Epidermal melanocyte (primary cell): ENCODE measurements around the gene IKZF2.
"Not testable (repeated sequence)": the region's sequence is repeated elsewhere in the genome, so short reads cannot be mapped to it uniquely, and the experiment has no call there.

Experiments used
- DNase-seq: peaks from one replicate; pipeline ENCODE4 v3.0.0; 2011; ENCODE audit warnings: low spot score; ENCODE audit not compliant: insufficient read length

The IKZF2 gene

GRCh38 chr2:213043566-213043965 lies 107.8 kb downstream of the IKZF2 start:
- DNase-seq: no peak

GRCh38 chr2:213042262-213042661 lies 109.2 kb downstream of the IKZF2 start:
- DNase-seq: no peak

- no peak for DNase-seq
Observed at GRCh38 chr2:213036836-213037235, 114.6 kb downstream of the IKZF2 start.

- no peak for DNase-seq
Observed at GRCh38 chr2:213034585-213034984, 116.8 kb downstream of the IKZF2 start.

- DNase-seq: no peak
Observed at GRCh38 chr2:213032607-213033006, 118.8 kb downstream of the IKZF2 start.

- no peak for DNase-seq
Observed at GRCh38 chr2:213022987-213023386, 128.4 kb downstream of the IKZF2 start.

GRCh38 chr2:213021971-213022899 lies 129.2 kb downstream of the IKZF2 start:
- DNase-seq: no peak

- DNase-seq: not testable (repeated sequence)
Observed at GRCh38 chr2:213020913-213021312, 130.5 kb downstream of the IKZF2 start.

- DNase-seq: no peak
Observed at GRCh38 chr2:213020268-213020667, 131.1 kb downstream of the IKZF2 start.

GRCh38 chr2:213019368-213019767 lies 132.0 kb downstream of the IKZF2 start:
- DNase-seq: no peak

GRCh38 chr2:213018340-213018901 lies 133.0 kb downstream of the IKZF2 start:
- DNase-seq: no peak

- no peak for DNase-seq
Observed at GRCh38 chr2:213017404-213017803, 134.0 kb downstream of the IKZF2 start.

- DNase-seq: no peak
Observed at GRCh38 chr2:213016984-213017351, 134.4 kb downstream of the IKZF2 start.

- no peak for DNase-seq
Observed at GRCh38 chr2:213016166-213016983, 135.0 kb downstream of the IKZF2 start.

GRCh38 chr2:213015387-213016165 lies 135.8 kb downstream of the IKZF2 start:
- no peak for DNase-seq

- no peak for DNase-seq
Observed at GRCh38 chr2:213013979-213014378, 137.4 kb downstream of the IKZF2 start.

- DNase-seq: no peak
Observed at GRCh38 chr2:213011505-213011904, 139.9 kb downstream of the IKZF2 start.

- no peak for DNase-seq
Observed at GRCh38 chr2:213010106-213010779, 141.2 kb downstream of the IKZF2 start.

- DNase-seq: no peak
Observed at GRCh38 chr2:213007290-213007838, 144.0 kb downstream of the IKZF2 start.

GRCh38 chr2:213004197-213004821 lies 147.1 kb downstream of the IKZF2 start:
- DNase-seq: no peak
